ENCODE results near the gene C2CD4C.

DNA sequence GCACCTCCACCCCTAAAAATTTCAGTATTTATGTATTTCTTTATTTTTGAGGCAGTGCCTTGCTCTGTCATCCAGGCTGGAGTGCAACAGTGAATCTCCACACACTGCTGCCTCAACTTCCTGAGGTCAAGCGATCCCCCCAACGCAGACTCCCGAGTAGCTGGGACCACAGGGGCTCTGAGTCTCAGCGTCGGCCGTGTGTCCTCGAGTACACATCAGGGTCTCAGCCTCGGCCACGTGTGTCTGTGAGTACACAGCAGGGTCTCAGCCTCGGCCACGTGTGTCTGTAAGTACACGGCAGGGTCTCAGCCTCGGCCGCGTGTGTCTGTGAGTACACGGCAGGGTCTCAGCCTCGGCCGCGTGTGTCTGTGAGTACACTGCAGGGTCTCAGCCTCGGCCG is 21.2 kb downstream of the C2CD4C start:
- TF ChIP-seq, protein P1, sequence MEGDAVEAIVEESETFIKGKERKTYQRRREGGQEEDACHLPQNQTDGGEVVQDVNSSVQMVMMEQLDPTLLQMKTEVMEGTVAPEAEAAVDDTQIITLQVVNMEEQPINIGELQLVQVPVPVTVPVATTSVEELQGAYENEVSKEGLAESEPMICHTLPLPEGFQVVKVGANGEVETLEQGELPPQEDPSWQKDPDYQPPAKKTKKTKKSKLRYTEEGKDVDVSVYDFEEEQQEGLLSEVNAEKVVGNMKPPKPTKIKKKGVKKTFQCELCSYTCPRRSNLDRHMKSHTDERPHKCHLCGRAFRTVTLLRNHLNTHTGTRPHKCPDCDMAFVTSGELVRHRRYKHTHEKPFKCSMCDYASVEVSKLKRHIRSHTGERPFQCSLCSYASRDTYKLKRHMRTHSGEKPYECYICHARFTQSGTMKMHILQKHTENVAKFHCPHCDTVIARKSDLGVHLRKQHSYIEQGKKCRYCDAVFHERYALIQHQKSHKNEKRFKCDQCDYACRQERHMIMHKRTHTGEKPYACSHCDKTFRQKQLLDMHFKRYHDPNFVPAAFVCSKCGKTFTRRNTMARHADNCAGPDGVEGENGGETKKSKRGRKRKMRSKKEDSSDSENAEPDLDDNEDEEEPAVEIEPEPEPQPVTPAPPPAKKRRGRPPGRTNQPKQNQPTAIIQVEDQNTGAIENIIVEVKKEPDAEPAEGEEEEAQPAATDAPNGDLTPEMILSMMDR (IDR thresholded peaks at IDR 0.05 in 8 of 11, conservative IDR thresholded peaks at IDR 0.05 in 3 of 11), result no peak
- no peak for TF ChIP-seq POLR2AphosphoS5 (IDR thresholded peaks at IDR 0.05)
